Measurements from ENCODE around the gene DPH2. TPM values are rescaled to one million over a fixed set of nuclear protein-coding genes. Genes with fewer than 3 reads are reported as not detected.

Gene DPH2
- total RNA-seq, 1 experiment from 2014 or later = 47.6 TPM

DNA sequence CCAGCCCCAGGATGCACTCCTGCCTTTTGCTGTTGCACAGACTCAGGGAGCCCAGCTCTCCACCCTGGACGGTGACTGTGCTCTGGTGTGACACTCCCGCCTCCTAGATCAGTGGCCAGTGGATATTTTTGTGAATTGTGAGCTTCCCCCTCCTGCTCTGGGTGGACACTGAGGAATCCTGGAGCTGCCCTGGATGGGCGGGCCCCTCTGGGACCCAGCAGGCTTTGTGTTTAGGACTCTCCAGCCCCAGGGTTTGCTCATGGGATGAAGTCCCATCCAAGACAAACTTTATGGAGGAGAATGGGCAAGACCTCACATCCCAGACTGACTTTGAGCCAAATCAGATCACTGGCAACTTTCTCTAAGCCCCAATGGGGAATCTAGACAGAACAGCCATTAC, 45.4 kb downstream of the DPH2 start:
- no peak for DNase-seq (ENCODE audit: low spot score)
- in situ Hi-C loops (cut with HindIII; ENCODE audit: low sequenced_read_pairs) = no loop called here

DNA sequence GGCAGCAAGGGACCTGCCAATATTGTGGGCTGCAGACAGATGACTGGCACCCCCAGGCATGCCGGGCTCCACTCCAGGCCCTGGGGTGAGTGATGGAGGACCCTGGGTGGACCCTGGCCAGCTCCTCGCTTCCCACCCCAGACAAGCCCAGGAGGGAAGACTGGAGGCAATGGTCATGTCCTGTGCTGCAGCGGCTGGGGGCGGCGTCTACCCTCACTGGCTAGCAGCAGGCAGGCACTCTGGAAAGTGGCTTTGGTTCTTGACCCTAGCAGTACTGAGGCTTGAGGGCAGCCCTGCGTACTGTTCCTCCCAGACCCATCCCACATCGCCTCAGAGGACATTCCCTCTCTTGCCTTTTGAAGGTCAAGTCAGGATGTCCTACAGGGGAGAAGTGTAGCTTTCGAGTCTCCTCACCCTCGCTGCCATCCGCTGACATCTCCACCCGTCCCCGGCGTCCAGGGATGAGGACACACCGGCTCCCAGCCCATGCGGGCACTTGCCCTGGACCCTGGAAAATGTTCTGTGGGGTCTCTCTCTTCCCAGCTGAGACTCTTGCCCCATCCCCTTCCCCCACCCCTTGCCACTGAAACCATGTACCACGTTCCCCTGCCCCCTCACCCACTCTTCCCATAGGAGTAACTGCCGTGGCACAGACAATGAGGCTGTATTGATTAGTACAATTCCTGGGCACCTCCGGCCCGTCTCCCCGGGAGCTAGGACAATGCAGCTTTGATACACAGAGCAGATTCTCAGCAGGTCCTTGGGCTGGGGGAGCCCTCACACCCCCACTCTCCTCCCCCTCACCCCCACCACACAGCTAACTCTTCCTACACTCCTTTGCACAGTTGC, 46.5 kb downstream of the DPH2 start:
- in situ Hi-C loops (cut with HindIII; ENCODE audit: low sequenced_read_pairs) = no loop called here
- DNase-seq (ENCODE audit: low spot score) = no peak

GRCh38 chr1:44016890-44017400, 47.1 kb downstream of the DPH2 start:
- in situ Hi-C loops (cut with HindIII; ENCODE audit: low sequenced_read_pairs) = no loop called here
- no peak for DNase-seq (ENCODE audit: low spot score)

DNA sequence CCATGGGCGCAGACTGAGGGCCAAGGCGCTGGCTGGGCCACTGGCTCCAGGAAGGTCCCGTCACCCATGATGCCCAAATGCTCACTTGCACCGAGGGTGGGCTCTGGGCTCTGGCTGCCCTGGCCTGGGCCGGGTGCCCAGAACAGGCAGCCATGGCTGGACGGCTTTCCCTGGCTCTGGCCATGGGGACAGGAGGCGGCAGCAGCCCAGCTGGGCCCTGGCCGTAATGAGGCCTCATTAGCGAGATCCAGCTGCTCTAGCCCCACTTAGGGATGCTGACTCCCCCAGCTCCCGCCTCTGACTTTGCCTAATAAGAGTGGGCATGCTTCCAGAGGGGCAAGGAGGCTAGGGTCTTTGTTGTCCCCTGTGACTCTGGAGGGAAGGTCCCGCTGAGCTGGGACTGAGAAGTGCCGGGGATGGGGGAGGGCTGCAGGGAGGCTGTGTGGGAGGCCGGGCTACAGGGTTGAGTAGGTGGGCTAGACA, 49.7 kb downstream of the DPH2 start:
- in situ Hi-C loops (cut with HindIII; ENCODE audit: low sequenced_read_pairs) = no loop called here
- DNase-seq (ENCODE audit: low spot score) = no peak

- in situ Hi-C loops (cut with HindIII; ENCODE audit: low sequenced_read_pairs) = no loop called here
- no peak for DNase-seq (ENCODE audit: low spot score)
Measured at GRCh38 chr1:44020464-44020863, 50.7 kb downstream of the DPH2 start.

DNA sequence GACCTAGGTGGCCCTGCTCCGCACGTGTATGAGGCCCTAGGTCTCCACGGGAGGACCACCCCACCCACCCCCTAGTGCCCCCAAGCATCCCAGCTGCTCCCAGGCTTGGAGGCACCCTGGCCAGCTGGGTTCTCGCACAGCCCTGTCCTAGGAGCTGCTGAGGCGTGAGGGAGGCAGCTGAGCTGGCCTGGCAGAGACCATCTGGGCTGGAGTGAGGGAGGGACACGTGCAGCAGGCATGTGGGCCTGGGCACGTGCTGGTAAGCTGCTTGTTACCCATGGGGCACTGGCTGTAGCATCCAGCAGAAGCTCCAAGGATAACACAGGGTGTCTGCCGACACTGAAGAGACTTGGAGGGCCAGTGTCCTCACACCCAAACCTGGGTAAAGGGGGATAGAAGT, 51.3 kb downstream of the DPH2 start:
- DNase-seq (ENCODE audit: low spot score) = no peak
- in situ Hi-C loops (cut with HindIII; ENCODE audit: low sequenced_read_pairs) = no loop called here

- in situ Hi-C loops (cut with HindIII; ENCODE audit: low sequenced_read_pairs) = no loop called here
- no peak for DNase-seq (ENCODE audit: low spot score)
Measured at GRCh38 chr1:44021581-44022321, 51.9 kb downstream of the DPH2 start.

Other genes starting within 250 kb of the DPH2 start
- gene ARTN, start 36.2 kb upstream of the DPH2 start, total RNA-seq (2014; rRNA removed; shearing (Covaris generic)) = not detected in 2 replicates
- gene IPO13, start 23.1 kb upstream of the DPH2 start, total RNA-seq (2014; rRNA removed; shearing (Covaris generic)) = 15.9 and 22.6 TPM in 2 replicates
- gene ATP6V0B, start 5.0 kb downstream of the DPH2 start, total RNA-seq (2014; rRNA removed; shearing (Covaris generic)) = 133 and 183 TPM in 2 replicates
- gene B4GALT2, start 9.2 kb downstream of the DPH2 start, total RNA-seq (2014; rRNA removed; shearing (Covaris generic)) = 38.9 and 56.4 TPM in 2 replicates
- 2.2 and 8.1 TPM in 2 replicates for gene CCDC24, start 21.6 kb downstream of the DPH2 start, total RNA-seq (2014; rRNA removed; shearing (Covaris generic))
- gene SLC6A9, start 61.5 kb downstream of the DPH2 start, total RNA-seq (2014; rRNA removed; shearing (Covaris generic)) = 0.55 and 1.7 TPM in 2 replicates
- not detected in 2 replicates for gene KLF17, start 148.8 kb downstream of the DPH2 start, total RNA-seq (2014; rRNA removed; shearing (Covaris generic))
- not detected in 2 replicates for gene KLF18, start 171.6 kb downstream of the DPH2 start, total RNA-seq (2014; rRNA removed; shearing (Covaris generic))
- gene DMAP1, start 243.5 kb downstream of the DPH2 start, total RNA-seq (2014; rRNA removed; shearing (Covaris generic)) = 39.5 and 43.0 TPM in 2 replicates

Measured in G401 (cell line).